AG09309 (cell line): ENCODE measurements around the gene GAREM1.

ENCODE experiments used
- DNase-seq: peaks from one replicate; pipeline ENCODE4 v3.0.0-alpha.2; 2010; ENCODE audit warnings: low read depth
- H3K4me3 ChIP-seq: 2 replicates; pipeline ENCODE4 v1.5.1; 2011; ENCODE audit warnings: mild to moderate bottlenecking, low read depth, low read length, moderate library complexity; ENCODE audit not compliant: control insufficient read depth
- TF ChIP-seq, protein P1 (sequence below): IDR thresholded peaks from 2 replicates; pipeline ENCODE4 v1.5.1; 2011; ENCODE audit warnings: mild to moderate bottlenecking, low read depth, low read length, inconsistent platforms; ENCODE audit not compliant: insufficient read depth, control insufficient read depth; ENCODE audit errors: missing control alignments

Gene GAREM1

DNA sequence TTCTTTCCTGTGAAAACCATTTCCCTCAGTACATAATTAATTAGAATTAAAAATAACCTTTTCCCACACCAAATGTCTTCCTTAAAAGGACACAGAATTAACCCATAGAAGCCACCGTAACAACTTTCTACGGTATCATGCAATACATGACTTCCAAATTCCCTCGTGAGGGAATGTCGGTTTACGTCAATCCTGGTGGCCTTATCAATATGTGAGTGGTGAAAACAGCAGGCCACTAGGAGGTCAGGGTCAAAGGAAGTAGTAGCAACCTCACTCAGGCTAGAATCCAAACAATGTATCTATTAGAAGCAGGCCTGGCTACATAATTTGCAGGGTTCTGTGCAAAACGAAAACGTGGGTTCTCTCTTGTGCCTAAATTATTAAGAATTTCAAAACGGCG lies 112.2 kb downstream of the GAREM1 start:
- DNase-seq, result no peak
- TF ChIP-seq, protein P1, sequence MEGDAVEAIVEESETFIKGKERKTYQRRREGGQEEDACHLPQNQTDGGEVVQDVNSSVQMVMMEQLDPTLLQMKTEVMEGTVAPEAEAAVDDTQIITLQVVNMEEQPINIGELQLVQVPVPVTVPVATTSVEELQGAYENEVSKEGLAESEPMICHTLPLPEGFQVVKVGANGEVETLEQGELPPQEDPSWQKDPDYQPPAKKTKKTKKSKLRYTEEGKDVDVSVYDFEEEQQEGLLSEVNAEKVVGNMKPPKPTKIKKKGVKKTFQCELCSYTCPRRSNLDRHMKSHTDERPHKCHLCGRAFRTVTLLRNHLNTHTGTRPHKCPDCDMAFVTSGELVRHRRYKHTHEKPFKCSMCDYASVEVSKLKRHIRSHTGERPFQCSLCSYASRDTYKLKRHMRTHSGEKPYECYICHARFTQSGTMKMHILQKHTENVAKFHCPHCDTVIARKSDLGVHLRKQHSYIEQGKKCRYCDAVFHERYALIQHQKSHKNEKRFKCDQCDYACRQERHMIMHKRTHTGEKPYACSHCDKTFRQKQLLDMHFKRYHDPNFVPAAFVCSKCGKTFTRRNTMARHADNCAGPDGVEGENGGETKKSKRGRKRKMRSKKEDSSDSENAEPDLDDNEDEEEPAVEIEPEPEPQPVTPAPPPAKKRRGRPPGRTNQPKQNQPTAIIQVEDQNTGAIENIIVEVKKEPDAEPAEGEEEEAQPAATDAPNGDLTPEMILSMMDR, result no peak
- H3K4me3 ChIP-seq, result no peak overlapping the region

- TF ChIP-seq, protein P1, result no peak
- no peak for DNase-seq
Observed at GRCh38 chr18:32358075-32358474, 112.6 kb downstream of the GAREM1 start.

GRCh38 chr18:32355896-32356295 lies 114.8 kb downstream of the GAREM1 start:
- TF ChIP-seq, protein P1, result no peak
- H3K4me3 ChIP-seq, result no peak overlapping the region
- DNase-seq, result peak; percentile 44

More at GRCh38 chr18:32358075-32358474, 112.6 kb downstream of the GAREM1 start:
- no peak overlapping the region for H3K4me3 ChIP-seq

- TF ChIP-seq, protein P1, result no peak
- no peak for DNase-seq
- no peak overlapping the region for H3K4me3 ChIP-seq
Observed at GRCh38 chr18:32354518-32354917, 116.2 kb downstream of the GAREM1 start.

DNA sequence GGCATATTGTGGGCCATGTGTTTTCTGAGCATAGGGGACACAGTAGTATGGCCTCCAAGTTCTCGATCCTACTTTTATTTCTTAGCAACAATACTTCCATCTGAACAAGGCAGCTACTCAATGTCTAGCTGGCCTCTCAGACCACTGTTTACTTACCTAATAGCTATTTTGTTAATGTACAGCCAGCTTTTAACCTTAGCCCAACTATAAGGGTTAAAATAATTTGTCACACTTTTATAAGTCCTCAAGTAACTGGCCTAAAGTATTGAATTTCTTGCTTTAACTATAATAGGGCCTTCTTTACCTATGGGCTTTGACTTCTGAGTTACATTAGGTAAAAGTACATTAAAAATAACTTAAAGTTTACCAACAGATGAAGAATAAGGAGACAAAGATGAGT lies 117.4 kb downstream of the GAREM1 start:
- TF ChIP-seq, protein P1, result no peak
- no peak for DNase-seq
- no peak overlapping the region for H3K4me3 ChIP-seq

DNA sequence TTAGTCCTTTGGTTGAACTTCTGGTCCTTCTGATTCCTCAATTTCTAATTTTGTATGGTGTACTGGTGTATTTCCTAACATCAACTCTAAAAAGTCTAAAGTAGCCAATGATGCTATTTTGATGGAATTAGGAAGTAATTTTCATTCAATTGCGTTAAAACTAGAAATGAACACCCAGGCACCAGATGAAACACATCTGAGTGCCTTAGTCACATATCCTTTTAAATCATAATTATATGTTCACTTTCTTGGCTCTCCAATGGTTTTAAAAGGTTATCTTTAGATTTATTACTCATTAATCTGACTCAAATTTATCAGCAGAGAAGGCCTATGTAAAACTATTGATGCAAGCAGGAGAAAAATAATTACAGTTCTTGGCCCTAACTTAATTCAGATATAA lies 119.7 kb downstream of the GAREM1 start:
- TF ChIP-seq, protein P1, result no peak
- H3K4me3 ChIP-seq, result no peak overlapping the region
- no peak for DNase-seq
